ENCODE measurements around the gene CMTM4. TPM values are rescaled to one million over a fixed set of nuclear protein-coding genes. Genes with fewer than 3 reads are reported as not detected.

CMTM4 gene
- polyA plus RNA-seq, 1 experiment, result 19.2 TPM

DNA sequence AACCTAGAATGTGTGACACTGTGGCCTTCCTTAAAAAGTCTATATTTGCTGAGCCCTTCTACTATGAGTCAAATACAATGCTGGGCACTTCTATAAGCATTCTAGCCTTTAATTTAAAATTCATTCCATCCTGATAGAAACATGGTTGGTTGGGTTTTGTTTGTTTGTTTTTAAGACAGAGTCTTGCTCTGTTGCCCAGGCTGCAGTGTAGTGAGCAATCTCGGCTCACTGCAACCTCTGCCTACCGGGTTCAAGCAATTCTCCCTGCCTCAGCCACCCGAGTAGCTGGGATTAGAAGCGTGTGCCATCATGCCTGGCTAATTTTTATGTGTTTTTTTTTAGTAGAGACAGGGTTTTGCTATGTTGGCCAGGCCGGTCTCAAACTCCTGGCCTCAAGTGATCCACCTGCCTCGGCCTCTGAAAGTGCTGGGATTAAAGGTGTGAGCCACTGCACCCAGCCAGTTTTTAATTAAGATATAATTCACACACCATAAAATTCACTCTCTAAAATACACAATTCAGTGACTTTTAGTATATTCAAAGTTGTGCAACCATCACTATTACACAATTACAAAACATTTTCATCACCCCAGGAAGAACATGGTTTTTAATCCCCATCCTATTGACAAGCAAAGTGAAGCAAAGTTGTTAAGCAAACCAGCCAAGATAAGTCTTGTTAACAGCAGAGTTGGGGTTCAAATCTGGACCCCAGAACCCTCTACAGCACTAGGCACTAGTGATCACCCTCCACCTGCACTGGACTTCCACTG is 42.8 kb downstream of the CMTM4 start:
- DNase-seq (ENCODE audit: low read depth, low spot score), result no peak
- CTCF ChIA-PET, result interaction anchor here (0.8 to 1.4 kb wide), 3 partner anchors 13 to 214 kb away, joined by 3 to 6 read pairs (median 3); no protein-coding TSS in a partner anchor

GRCh38 chr16:66652661-66653360 is 43.7 kb downstream of the CMTM4 start:
- POLR2A ChIA-PET, result interaction anchor here (0.5 kb wide), 1 partner anchor 82 kb away, joined by 3 read pairs; no protein-coding TSS in a partner anchor
- Histone ChIP-seq H3K9me3 (ENCODE audit: control insufficient read depth, insufficient read depth, low read length) (no peaks in the 10 kb centered on the region), H3K27ac (ENCODE audit: low read depth, low read length) (no peak overlapping the region), H3K4me3 (ENCODE audit: low read depth, low read length) (no peak overlapping the region), H3K27me3 (ENCODE audit: control insufficient read depth, insufficient read depth, low read length) (no peaks in the 10 kb centered on the region)
- no peak for DNase-seq (ENCODE audit: low read depth, low spot score)
- CTCF ChIA-PET, result interaction anchor here (0.7 to 1.4 kb wide), 5 partner anchors 9 to 215 kb away, joined by 3 to 6 read pairs (median 3); no protein-coding TSS in a partner anchor
- TF ChIP-seq, protein P1, sequence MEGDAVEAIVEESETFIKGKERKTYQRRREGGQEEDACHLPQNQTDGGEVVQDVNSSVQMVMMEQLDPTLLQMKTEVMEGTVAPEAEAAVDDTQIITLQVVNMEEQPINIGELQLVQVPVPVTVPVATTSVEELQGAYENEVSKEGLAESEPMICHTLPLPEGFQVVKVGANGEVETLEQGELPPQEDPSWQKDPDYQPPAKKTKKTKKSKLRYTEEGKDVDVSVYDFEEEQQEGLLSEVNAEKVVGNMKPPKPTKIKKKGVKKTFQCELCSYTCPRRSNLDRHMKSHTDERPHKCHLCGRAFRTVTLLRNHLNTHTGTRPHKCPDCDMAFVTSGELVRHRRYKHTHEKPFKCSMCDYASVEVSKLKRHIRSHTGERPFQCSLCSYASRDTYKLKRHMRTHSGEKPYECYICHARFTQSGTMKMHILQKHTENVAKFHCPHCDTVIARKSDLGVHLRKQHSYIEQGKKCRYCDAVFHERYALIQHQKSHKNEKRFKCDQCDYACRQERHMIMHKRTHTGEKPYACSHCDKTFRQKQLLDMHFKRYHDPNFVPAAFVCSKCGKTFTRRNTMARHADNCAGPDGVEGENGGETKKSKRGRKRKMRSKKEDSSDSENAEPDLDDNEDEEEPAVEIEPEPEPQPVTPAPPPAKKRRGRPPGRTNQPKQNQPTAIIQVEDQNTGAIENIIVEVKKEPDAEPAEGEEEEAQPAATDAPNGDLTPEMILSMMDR (IDR thresholded peaks at IDR 0.05; ENCODE audit: low read depth, low read length), result no peak

More for the DNA sequence above, 42.8 kb downstream of the CMTM4 start:
- POLR2A ChIA-PET, result interaction anchor here (0.5 kb wide), 1 partner anchor 81 kb away, joined by 3 read pairs; no protein-coding TSS in a partner anchor
- TF ChIP-seq, protein P1 (IDR thresholded peaks at IDR 0.05; ENCODE audit: low read depth, low read length), result no peak
- Histone ChIP-seq H3K27me3 (ENCODE audit: control insufficient read depth, insufficient read depth, low read length) (no peaks in the 10 kb centered on the region), H3K27ac (ENCODE audit: low read depth, low read length) (no peak overlapping the region), H3K9me3 (ENCODE audit: control insufficient read depth, insufficient read depth, low read length) (no peaks in the 10 kb centered on the region), H3K4me3 (ENCODE audit: low read depth, low read length) (no peak overlapping the region)

DNA sequence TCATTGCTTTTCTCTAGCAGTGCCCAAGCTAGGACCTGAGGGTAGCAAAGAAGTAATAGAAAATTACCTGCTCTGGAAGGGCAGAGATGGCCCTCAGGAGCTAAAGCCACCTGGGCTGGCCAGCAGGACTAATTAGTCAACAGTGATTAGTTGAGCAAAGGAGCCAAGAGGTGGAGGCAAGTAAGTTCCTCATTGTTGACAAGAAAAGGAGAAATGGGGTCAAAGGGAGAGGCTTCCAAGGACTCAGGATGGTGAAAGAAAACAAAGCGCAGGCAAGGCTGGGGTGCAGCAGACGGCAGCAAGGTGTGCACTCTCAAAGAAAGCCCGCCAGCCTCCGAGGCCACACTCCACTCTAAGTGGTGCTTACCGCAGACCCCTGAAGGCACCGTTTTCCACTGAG is 44.6 kb downstream of the CMTM4 start:
- ChIA-PET POLR2A (interaction anchor here (1.7 kb wide), 1 partner anchor 9 kb away, joined by 4 read pairs; no protein-coding TSS in a partner anchor), CTCF (interaction anchor here (1.0 to 2.5 kb wide), 18 partner anchors 9 to 221 kb away, joined by 3 to 118 read pairs (median 10); partner anchors contain the start of genes CMTM3 and DYNC1LI2)
- Histone ChIP-seq H3K27ac (ENCODE audit: low read depth, low read length) (no peak overlapping the region), H3K27me3 (ENCODE audit: control insufficient read depth, insufficient read depth, low read length) (no peaks in the 10 kb centered on the region), H3K9me3 (ENCODE audit: control insufficient read depth, insufficient read depth, low read length) (no peaks in the 10 kb centered on the region), H3K4me3 (ENCODE audit: low read depth, low read length) (no peak overlapping the region)
- no peak for DNase-seq (ENCODE audit: low read depth, low spot score)
- TF ChIP-seq, protein P1 (IDR thresholded peaks at IDR 0.05; ENCODE audit: low read depth, low read length), result no peak

DNA sequence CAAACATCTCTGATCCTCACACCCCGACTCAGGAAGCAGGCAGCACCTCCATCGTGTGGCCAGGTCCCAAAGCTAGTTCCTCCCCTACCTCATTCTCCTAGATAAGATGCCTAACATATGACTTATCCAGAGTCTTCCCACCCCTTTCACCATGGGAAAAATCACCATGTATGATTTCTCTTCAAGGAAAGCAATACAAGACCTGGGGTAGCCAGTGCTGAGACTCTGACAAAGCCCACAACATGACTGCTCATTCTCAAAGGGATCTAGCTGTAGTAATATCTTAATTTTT is 45.1 kb downstream of the CMTM4 start:
- H3K9me3 ChIP-seq (ENCODE audit: control insufficient read depth, insufficient read depth, low read length), result no peaks in the 10 kb centered on the region
- ChIA-PET POLR2A (interaction anchor here (1.2 to 1.7 kb wide), 2 partner anchors 10 to 16 kb away, joined by 3 to 4 read pairs; no protein-coding TSS in a partner anchor), CTCF (interaction anchor here (0.9 to 2.5 kb wide), 39 partner anchors 9 to 449 kb away, joined by 3 to 118 read pairs (median 7); partner anchors contain the start of genes CMTM3, DYNC1LI2 and NAE1)
- H3K4me3 ChIP-seq (ENCODE audit: low read depth, low read length), result no peak overlapping the region
- H3K27ac ChIP-seq (ENCODE audit: low read depth, low read length), result no peak overlapping the region
- DNase-seq (ENCODE audit: low read depth, low spot score), result no peak
- TF ChIP-seq, protein P1 (IDR thresholded peaks at IDR 0.05; ENCODE audit: low read depth, low read length), result no peak
- H3K27me3 ChIP-seq (ENCODE audit: control insufficient read depth, insufficient read depth, low read length), result no peaks in the 10 kb centered on the region

Measured in AG04450 (cell line).